Heart left ventricle (tissue), 13 donors: Measurements from ENCODE around the gene DDC.

Experiments used
- CTCF ChIP-seq, 12 donors: fragments of 200-600 bp; sonication (generic) in 4 of 12; IDR thresholded peaks; one replicate each; pipeline versions ENCODE4 v1.5.0 to v1.8.0; 2018 to 2022; ENCODE audit warnings: antibody characterized with exemption in 12 of 12, mild to moderate bottlenecking in 5 of 12
- POLR2A ChIP-seq, 2 donors: fragments of 450-650 bp; IDR thresholded peaks; one replicate each; pipeline ENCODE4 v1.6.1; 2017; ENCODE audit warnings: antibody characterized with exemption in 2 of 2, mild to moderate bottlenecking in 2 of 2, moderate library complexity in 2 of 2
- donor health status: ischemic (EF 13 %, LVEDD 7.1; RV severe dilation, severe dysfunction).
- donor health status: DM: no; HTN: yes; CAD: no.
- donor health status: DM: no; HTN: no; CAD: no.
- donor health status: ischemic (EF 25% LVEDD 6.9; RV normal size, moderate dysfunction).
- donor health status: ischemic (EF 25% LVEDD 5.7; RV mildly dilated, moderate dysfunction).
- donor health status: ischemic (EF 35%, LVEDD 5.7; RV mildly dilated, moderate dysfunction).
- donor health status: nonischemic (EF 11% LVEDD 7.7; RV severe dilation, severe dysfunction).
- donor health status: DM: yes; HTN: yes; CAD: no.
- donor health status: PGD.
- donor health status: ischemic (EF 29% LVEDD 5.4; RV normal size, mild dysfunction).
- donor health status: nonischemic (EF 23%, LVEDD 6.1; RV moderate dilation, normal function).

GRCh38 chr7:50411332-50411731 lies 153.9 kb downstream of the DDC start:
- TF ChIP-seq CTCF (IDR thresholded peaks at IDR 0.05) = no peak
- no peak for TF ChIP-seq POLR2A (IDR thresholded peaks at IDR 0.05)
